Activated gamma-delta T cell treated with Interleukin-2 at 50 U/mL for 16 hours (primary cell): ENCODE results near the gene KATNAL1.

Source experiments
- DNase-seq: peaks from one replicate; pipeline ENCODE4 v3.0.0-alpha.2; 2020

The KATNAL1 gene

GRCh38 chr13:30158774-30159445 lies 148.4 kb downstream of the KATNAL1 start:
- DNase-seq, result no peak

DNA sequence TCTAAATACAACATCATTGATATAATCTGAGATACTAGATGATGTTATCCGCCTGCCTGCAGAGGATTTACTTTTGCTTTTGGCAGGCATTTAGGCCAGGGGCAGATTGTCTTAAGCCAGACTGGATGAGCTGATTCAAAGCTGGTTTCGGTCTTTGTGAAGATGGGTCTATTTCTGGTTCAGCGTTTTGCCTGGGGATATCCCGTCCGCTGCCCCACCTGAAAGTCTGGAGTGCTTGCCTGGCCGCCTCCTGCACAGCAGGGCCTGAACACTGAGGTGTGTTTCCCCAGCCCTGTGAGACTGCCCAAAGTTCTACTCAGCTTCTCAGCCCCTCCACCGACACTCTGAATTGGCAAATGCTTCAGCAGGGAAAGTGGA lies 149.7 kb downstream of the KATNAL1 start:
- DNase-seq, result no peak

- no peak for DNase-seq
These were observed 150.3 kb downstream of the KATNAL1 start for GRCh38 chr13:30156826-30157615.

DNA sequence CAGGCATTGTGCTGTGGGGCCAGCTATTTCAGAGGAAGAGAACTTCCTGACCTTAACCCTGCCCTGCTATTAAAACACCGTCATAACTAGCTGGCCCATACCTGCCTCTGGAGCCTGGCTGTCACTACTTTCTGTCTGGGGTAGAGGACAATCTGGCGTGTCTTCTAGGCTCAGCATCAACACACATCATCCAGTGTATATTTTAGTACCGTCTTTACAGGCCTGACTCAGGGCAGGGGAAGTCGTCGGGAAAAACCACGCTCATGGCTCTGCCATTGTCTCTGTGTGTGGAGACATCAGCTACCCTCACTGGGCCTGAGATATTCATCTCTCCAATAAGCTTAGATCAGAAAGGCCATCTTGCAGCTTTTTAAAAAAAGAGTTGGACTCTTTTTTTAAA lies 151.1 kb downstream of the KATNAL1 start:
- no peak for DNase-seq

DNA sequence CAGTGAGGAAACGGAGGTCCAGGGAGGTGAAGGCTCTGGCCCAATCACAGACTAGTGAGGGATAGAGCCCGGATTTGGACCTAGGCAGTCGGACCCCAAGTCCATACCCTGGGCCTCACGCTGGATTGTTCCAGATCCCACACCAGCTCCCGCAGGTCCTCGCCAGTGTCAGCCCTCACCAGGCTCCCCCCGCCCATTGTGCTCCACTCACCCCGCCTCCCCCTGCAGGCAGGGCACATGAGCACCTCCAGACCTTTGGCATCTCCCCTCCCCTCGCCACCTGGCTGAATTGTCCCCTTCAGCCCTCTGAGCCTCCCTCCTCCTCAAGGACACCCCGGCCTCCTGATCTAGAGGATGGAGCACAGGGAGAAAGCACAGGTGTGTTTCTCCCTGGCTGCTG lies 152.4 kb downstream of the KATNAL1 start:
- DNase-seq, result no peak

DNA sequence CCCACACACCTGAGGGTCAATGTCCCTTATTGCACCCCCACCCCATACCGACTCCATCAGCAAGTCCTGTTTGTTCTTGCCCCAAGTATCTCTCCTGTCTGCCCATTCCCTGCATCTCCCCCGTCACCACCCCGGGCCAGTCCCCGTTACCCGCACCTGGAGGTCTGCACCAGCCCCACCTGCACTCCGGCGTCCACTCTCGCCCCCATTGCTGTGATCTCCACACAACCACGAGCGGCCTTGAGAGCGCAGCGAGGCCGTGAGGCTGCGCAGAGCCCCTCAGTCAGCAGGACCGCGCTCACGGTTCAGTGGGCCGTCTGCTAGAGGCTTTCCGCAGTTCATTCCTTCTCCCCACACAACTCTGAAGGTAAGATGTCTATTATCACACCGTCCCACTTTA lies 152.8 kb downstream of the KATNAL1 start:
- DNase-seq, result no peak

DNA sequence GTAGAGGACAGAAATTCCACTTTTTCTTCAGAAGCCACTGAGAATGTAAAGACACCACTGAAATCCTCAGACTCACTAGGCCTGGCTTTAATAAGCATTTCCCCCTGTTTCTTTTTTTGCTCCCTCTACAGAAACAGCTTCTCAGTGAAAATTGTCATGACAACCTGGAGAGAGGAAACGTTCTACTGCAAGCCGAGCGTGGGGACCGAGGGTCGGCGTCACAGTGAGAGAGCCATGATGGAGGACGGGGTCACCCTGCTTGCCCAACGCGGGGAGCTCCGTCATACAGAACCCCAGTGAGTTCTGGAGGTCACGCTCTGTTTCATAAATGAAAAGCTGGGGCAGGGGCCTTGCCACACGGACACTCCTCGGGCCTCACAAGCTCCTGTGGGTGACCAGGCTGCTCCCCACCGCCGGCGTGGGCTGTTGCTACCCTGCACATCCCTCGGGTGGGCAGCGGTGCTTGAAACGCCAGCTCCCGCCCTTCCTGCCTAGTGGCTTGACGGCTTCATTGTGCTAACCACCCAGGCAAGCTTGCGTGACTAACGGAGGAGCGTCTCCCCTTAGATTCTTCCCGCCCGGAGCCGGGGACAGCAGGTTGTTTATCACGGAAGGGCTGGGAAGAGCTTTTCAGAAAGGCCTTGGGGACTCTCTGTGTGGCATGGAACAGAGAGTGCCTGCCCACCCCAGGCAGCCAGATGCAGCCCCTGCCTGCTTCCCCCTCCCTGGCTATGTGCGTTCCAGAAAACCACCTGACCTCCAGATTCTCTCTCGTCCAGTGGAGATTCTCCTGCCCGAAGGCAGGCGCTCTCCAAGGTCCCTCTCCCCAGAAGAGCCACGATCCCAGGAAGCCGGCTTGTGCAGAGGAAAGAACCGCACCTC lies 153.6 kb downstream of the KATNAL1 start:
- DNase-seq, result no peak
